Dedifferentiated amniotic fluid mesenchymal stem cell (primary cell): ENCODE data around the gene ECPAS.
"Not testable (repeated sequence)": the region's sequence is repeated elsewhere in the genome, so short reads cannot be mapped to it uniquely, and the experiment has no call there.

ENCODE experiments used
- DNase-seq: peaks from one replicate; pipeline ENCODE4 v3.0.0-alpha.2; 2016; ENCODE audit errors: extremely low spot score

ECPAS gene

DNA sequence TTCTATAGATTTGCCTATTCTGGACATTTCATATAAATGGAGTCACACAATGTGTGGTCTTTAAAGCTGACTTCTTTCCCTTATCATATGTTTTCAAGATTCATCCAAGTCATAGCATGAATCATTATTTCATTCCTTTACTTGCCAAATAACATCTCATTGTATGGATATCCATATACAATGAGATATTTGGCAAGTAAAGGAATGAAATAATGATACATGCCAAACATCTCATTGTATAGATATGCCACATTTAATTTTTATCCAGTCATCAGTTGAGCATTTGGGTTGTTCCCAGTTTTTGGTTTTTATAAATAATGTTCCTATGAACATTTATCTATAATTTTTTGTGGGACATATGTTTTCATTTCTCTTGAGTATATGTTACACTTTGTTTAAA lies 133.6 kb downstream of the ECPAS start:
- DNase-seq, result no peak

DNA sequence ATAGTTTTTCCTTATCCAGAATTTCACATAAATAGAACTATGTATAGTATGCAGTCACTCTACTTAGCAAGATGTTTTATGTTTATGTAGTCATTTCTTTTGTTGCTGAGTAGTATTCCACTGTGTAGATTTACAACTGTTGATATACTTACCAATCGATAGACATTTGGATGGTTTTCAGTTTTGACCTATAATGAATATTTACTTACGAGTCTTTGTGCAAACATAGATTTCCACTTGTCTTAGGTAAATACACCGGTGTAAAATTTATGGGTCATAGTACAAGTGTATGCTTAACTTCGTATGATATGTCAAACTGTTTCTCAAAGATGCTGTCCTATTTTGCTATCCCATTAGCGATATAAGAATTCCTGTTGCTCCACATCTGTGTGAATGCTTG lies 134.4 kb downstream of the ECPAS start:
- no peak for DNase-seq

DNA sequence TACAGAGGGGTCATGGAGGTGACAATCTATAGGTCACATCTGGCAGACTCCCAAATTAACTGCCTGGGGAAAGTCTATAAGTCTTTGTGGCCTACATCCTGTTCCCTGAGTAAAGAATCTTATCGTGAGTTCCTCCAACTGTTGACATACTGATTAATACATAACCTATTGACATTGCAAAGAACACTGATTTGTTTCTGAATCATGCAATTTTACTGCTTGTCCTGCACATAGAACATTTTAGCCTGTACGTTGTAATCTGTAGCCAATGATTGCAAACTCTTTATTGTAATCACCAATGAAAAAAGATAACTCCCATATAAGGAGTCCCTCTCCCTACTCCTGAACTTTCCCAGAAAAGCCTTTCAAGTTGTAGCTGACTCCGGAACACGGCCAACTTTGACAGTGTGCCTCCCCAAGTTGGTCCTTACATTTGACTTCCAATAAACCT lies 135.3 kb downstream of the ECPAS start:
- no peak for DNase-seq

DNA sequence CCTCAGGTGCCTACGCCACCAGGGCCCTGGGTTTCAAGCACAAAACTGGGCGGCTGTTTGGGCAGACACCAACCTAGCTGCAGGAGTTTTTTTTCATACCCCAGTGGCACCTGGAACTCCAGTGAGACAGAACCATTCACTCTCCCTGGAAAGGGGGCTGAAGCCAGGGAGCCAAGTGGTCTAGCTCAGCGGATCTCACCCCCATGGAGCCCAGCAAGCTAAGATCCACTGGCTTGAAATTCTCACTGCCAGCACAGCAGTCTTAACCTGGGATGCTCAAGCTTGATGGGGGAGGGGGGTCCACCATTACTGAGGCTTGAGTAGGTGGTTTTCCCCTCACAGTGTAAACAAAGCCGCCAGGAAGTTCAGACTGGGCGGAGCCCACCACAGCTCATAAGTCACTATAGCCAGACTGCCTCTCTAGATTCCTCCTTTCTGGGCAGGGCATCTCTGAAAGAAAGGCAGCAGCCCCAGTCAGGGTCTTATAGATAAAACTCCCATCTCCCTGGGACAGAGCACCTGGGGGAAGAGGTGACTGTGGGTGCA lies 149.8 kb downstream of the ECPAS start:
- DNase-seq, result not testable (repeated sequence)

DNA sequence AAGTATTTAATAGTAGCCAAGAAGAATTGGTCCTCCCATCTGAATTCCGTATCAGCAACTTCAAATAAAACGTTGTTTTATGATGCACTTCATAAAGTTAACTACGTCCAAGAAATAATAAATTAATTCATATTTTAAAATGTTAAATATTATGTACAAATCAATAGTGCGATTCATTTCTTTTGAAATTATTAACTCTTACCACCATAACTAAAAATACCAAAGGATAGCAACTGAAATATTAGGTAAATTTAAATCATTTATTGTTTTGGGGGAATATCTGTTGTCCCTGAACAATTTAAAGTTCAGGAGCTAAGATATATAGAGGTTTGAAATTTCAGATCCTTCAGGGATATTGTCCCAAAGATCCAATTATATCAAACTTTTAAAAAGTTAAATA lies 154.1 kb downstream of the ECPAS start, which contains the start of gene OR2K2:
Gene OR2K2, minus strand, starts transcription at position 101 of the 400 bp plus-strand sequence. CDS start 1,791 bp downstream, outside the sequence.
- no peak for DNase-seq

DNA sequence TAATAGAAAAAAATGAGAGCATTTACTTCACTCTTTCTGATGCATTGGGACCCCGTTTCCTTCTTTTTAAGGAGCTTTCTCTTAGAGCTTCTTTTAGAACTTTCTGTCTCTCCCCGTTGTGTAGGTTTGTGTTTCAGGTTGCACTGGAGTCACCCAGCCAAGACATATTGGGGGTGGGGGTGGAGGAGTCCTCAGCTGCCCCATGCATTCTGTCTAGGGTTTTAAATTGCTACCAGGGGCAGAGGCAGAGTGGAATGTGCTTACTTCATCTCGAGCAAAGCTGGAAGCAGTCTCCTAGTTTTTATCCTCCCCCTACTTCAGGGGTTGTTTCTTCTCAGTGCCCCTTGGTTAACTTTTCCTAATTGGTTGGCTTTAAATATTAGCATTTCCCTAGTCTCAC lies 163.6 kb downstream of the ECPAS start:
- no peak for DNase-seq

DNA sequence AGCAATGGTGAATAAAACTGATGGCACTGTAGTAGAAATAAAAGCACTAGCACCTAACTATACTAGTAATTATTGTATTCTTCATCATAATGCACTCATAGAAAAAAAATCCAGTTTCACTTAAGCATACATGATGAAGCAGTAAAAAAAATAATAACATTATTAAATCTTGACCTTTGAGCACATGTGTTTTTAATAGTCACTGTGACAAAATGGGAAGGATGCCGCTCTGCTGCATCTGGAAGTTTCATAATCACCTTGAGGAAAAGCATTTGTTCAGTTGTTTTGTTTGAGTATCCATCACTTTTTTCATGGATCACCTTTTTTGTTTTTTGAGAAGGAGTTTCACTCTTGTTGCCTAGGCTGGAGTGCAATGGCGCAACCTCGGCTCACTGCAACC lies 167.4 kb downstream of the ECPAS start:
- DNase-seq, result no peak
